Superior temporal gyrus (tissue), 1 donor: ENCODE data around the gene SLAMF9.
A peak's percentile ranks its signal among the peaks of the same experiment; 100 is the strongest.

ENCODE experiments used
- DNase-seq: peaks from one replicate; pipeline ENCODE4 v3.0.0-alpha.2; 2016; ENCODE audit errors: extremely low spot score

SLAMF9 gene

GRCh38 chr1:159933347-159933746, 20.7 kb downstream of the SLAMF9 start:
- no peak for DNase-seq

- DNase-seq, result no peak
Measured at GRCh38 chr1:159932296-159933285, 21.4 kb downstream of the SLAMF9 start.

- DNase-seq, result no peak
Measured at GRCh38 chr1:159931795-159932173, 22.3 kb downstream of the SLAMF9 start.

- no peak for DNase-seq
Measured at GRCh38 chr1:159931101-159931794, 22.8 kb downstream of the SLAMF9 start.

- DNase-seq, result no peak
Measured at GRCh38 chr1:159930634-159931033, 23.4 kb downstream of the SLAMF9 start.

- DNase-seq, result no peak
Measured at GRCh38 chr1:159930216-159930615, 23.8 kb downstream of the SLAMF9 start.

- no peak for DNase-seq
Measured at GRCh38 chr1:159929155-159930051, 24.6 kb downstream of the SLAMF9 start.

GRCh38 chr1:159928491-159929050, 25.5 kb downstream of the SLAMF9 start:
- DNase-seq, result no peak

- DNase-seq, result no peak
Measured at GRCh38 chr1:159927849-159928431, 26.1 kb downstream of the SLAMF9 start.

GRCh38 chr1:159927211-159927848, 26.7 kb downstream of the SLAMF9 start:
- DNase-seq, result no peak

- no peak for DNase-seq
Measured at GRCh38 chr1:159925719-159926078, 28.3 kb downstream of the SLAMF9 start.

- DNase-seq, result peak; percentile 39
Measured at GRCh38 chr1:159924791-159925718, 29.0 kb downstream of the SLAMF9 start, which contains the start of gene TAGLN2. Gene TAGLN2 (minus strand): TSS chr1:159925507. CDS start chr1:159920509, 4,998 bp downstream.

GRCh38 chr1:159924025-159924790, 29.8 kb downstream of the SLAMF9 start:
- DNase-seq, result no peak

- no peak for DNase-seq
Measured at GRCh38 chr1:159923203-159924024, 30.6 kb downstream of the SLAMF9 start.

GRCh38 chr1:159922511-159923202, 31.4 kb downstream of the SLAMF9 start:
- DNase-seq, result no peak

GRCh38 chr1:159921700-159922504, 32.1 kb downstream of the SLAMF9 start:
- no peak for DNase-seq
